DMS79 (cell line): ENCODE measurements around the gene ZNF487.
"Not testable (repeated sequence)": the region's sequence is repeated elsewhere in the genome, so short reads cannot be mapped to it uniquely, and the experiment has no call there.

Experiments used
- DNase-seq: peaks from one replicate; lab custom pipeline; 2025; lab: John Stamatoyannopoulos, UW

Gene ZNF487

DNA sequence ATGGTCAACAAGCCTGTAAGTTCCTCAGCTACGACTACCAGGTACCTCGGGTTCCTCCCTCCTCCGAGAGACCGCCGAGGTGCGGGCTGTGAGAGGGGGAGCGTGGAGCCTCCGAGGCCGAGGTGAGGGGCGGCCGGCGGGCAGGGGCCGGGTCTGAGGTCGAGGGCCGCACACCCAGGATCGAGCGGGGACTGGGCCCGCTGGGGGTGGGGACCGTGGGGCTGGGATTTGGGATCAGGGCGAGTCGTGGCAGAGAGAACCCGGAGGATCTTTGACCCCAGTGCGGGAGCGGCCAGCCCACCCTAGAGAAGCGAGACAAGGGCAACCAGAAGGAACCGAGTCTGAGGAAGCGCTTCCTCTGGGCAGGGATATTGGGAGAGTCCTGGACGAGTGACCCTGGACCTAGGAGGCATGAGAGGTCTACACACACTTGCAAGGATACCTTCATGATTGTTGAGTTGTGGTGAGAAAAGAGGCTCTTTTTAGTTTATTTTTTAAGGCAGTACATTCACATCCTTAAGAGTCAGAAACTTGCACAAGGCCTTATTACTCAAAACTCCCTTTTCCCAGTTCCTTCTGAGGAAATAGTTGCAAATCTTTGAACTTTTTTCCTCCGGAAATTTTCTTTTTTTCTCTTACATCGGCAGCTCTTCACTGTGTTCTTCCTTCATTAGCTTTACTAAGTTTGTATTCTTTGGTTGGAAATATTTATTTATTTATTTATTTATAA is 395 bp downstream of the ZNF487 start:
- no peak for DNase-seq

DNA sequence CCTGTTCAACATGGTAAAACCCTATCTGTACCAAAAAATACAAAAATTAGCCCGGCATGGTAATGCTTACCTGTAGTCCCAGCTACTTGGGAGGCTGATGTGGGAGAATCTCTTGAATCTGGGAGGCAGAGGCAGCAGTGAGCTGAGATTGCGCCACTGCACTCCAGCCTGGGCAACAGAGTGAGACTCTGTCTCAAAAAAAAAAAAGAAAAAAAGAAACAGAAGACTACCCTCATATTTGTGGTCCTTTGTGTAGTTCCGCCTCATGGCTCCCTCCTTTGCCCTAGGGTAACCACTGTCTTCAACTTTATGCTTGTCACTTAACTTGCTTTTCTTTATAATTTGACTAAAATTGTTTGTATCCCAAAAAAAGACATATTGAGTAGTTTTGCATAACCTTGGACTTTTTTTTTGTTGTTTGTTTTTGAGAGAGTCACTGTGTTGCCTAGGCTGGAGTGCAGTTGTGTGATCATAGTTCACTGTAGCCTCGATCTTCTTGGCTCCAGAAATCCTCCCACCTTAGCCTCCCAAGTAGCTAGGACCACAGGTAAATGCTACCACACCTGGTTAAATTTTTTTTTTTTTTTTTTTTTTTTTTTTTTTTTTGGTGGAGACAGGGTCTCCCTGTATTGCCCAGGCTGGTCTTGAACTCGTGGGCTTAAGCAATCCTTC is 3.7 kb downstream of the ZNF487 start:
- no peak for DNase-seq

DNA sequence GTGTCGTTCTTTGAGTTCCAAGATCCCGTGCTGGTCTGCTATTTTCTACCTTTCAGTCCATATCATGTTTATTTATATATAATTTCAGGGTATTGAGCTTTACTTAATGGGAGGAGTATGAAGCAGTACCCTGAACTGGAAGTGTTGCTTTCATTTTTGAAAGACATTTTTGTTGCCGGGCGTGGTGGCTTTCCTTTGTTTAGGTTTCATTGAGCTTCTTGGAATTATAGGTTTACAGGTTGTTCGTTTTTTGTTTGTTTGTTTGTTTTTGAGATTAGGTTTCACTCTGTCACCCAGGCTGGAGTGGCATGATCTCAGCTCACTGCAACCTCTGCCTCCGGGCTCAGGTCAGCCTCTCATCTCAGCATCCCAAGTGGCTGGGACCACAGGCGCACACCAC is 7.4 kb downstream of the ZNF487 start:
- DNase-seq, result no peak

DNA sequence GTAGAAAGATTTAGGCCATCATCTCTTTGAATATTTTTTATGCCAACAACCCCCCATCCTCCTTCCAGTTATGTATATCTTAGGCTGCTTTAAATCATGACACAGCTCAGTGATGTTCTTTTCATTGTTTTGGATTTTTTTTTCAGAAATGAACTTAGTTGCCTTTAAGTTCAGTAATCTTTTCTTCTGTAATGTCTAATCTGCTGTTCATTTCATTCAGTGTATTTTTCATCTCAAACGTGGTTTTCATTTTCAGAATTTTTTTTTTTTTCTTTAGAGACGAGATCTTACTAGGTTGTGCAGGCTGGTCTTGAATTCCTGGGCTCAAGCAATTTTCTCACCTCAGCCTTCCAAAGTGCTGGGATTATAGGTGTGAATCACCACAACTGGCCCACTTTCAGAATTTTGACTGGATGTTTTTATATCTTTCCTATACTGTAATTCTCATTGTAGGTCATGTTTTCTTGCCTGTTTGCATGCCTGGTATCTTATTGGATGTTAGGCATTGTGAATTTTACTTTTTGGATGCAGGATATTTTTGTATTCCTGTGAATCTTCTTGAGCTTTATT is 8.1 kb downstream of the ZNF487 start:
- DNase-seq, result no peak

DNA sequence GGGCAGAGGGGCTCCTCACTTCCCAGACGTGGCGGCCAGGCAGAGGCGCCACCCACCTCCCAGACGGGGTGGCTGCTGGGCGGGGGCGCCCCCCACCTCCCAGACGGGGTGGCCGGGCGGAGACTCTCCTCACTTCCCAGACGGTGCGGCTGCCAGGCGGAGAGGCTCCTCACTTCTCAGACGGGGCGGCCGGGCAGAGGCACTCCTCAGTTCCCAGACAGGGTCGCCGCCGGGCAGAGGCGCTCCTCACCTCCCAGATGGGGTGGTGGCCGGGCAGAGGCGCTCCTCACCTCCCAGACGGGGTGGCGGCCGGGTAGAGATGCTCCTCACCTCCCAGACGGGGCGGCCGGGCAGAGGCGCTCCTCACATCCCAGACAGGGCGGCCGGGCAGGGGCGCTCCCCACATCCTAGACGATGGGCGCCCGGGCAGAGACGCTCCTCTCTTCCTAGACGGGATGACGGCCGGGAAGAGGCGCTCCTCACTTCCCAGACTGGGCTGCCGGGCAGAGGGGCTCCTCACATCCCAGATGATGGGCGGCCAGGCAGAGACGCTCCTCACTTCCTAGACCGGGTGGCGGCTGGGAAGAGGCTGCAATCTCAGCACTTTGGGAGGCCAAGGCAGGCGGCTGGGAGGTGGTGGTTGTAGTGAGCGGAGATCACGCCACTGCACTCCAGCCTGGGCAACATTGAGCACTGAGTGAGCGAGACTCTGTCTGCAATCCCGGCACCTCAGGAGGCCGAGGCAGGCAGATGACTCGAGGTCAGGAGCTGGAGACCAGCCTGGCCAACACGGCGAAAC is 9.5 kb downstream of the ZNF487 start:
- DNase-seq, result not testable (repeated sequence)

DNA sequence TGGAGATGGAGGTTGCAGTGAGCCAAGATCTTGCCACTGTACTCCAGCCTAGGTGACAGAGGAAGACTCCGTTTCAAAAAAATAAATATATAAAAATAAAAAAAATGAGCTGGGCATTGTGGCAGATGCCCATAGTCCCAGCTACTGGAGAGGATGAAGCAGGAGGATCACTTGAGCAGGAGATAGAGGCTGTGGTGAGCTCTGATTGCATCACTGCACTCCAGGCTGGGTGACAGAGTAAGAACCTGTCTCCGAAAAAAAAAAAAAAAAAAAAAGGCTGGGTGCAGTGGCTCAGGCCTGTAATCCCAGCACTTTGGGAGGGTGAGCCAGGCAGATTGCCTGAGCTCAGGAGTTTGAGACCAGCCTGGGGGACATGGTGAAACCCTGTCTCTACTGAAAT is 11.8 kb downstream of the ZNF487 start:
- DNase-seq, result no peak

DNA sequence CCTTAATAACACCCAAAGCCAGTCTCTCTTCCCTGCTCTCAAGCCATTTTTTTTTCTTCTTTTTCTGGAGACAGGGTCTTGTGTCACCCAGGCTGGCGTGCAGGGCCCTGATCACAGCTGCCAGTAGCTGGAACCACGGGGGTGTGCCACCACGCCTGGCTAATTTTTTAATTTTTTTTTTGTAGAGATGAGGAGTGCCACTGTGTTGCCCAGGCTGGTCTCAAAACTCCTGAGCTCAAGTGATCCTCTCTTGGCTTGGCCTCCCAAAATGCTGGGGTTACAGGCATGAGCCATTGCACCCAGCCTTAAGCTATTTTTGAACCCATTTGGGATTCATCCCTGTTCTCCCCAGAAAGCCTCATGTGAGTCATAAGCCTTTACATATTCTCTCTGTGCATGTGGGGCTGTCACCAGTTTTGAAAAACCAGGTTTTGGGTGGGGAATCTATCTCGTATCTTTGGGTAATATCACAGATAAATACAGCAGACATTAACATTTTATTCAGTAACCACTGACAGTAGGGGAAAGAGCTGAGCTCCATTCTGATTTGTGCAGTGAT is 15.5 kb downstream of the ZNF487 start:
- peak; percentile 38 for DNase-seq

DNA sequence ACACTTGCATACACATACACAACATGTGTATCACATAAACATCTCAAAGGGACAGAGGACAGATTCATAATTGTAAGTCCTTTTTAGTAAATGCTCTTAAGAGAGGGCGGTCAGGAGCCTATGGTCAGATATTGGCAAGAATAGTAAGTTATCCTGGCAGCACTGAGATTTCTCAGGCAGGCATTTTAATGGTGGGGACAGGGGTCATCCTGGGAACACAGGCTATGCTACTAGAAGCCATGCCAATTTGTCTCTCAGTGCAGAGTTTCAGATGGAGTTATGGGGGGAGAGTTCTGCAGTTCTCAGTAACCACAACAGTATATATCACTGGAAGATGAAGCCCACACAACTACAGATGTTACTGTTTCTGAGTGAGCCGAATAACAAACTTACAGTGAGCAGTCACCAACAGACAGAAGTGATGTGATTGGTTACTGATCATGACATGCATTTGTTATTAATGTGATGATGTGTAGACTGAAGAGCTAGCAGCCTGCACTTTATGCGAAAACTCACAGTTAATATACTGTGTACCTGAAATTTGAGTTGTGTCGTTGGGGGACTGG is 16.4 kb downstream of the ZNF487 start:
- no peak for DNase-seq

DNA sequence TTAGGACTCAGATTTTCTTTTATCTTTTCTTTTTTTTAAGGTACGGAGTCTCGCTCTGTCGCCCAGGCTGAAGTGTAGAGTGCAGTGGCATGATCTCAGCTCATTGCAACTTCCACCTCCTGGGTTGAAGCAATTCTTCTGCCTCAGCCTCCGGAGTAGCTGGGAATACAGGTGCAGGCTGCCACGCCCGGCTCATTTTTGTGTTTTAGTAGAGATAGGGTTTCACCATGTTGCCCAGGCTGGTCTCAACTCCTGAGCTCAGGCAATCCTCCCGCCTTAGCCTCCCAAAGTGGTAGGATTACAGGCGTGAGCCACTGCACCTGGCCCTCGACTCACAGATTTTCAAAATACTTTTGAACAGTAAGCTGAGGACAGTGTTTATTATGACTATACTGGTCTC is 17.1 kb downstream of the ZNF487 start:
- DNase-seq, result not testable (repeated sequence)

DNA sequence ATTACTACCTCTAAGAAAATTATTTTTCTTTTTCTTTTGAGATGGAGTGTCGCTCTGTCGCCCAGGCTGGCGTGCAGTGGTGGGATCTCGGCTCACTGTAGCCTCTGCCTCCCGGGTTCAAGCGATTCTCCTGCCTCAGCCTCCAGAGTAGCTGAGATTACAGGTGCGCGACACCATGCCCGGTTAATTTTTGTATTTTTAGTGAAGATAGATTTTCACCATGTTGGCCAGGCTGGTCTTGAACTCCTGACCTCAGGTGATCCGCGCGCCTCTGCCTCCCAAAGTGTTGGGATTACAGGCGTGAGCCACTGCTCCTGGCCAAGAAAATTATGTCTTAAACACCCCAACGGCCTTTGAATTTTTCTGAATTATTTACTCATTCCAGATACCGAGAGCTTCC is 19.6 kb downstream of the ZNF487 start:
- DNase-seq, result not testable (repeated sequence)

DNA sequence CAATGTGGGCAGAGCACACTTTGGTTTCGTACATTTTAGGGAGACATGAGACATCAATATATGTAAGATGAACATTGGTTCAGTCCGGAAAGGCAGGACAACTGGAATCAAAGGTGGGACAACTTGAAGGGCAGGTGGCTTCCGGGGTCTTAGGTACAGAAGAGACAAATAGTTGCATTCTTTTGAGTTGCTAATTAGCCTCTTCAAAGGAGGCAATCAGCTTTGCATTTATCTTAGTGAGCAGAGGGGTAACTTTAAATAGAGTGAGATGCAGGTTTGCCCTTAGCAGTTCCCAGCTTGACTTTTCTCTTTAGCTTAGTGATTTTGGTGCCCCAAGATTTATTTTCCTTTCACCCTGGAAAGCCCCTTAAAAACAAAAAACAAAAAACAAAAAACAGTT is 21.3 kb downstream of the ZNF487 start:
- DNase-seq, result no peak

DNA sequence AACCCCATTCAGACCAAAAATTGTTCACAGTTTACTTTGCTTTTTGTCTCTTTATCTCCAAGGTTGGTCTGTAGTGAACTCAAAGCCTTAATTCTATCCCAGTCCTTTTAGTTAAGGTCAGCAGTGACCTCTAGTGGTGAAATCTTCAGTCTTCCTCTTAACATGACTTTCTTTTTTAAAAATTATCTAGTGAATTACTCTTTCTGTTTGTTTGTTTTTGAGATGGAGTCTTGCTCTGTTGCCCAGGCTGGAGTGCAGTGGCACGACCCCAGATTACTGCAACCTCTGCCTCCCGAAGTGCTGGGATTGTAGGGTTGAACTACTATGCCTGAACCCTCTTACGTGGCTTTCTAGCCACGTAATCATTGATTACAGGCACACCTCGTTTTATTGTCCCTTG is 25.0 kb downstream of the ZNF487 start:
- DNase-seq, result peak; percentile 32

DNA sequence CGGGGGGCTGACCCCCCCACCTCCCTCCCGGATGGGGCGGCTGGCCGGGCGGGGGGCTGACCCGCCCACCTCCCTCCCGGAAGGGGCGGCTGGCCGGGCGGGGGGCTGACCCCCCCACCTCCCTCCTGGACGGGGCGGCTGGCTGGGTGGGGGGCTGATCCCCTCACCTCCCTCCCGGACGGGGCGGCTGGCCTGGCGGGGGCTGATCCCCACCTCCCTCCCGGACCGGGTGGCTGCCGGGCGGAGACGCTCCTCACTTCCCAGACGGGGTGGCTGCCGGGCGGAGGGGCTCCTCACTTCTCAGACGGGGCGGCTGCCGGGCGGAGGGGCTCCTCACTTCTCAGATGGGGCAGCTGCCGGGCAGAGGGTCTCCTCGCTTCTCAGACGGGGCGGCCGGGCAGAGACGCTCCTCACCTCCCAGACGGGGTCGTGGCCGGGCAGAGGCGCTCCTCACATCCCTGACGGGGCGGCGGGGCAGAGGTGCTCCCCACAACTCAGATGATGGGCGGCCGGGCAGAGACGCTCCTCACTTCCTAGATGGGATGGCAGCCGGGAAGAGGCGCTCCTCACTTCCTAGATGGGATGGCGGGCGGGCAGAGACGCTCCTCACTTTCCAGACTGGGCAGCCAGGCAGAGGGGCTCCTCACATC is 28.3 kb downstream of the ZNF487 start:
- not testable (repeated sequence) for DNase-seq

DNA sequence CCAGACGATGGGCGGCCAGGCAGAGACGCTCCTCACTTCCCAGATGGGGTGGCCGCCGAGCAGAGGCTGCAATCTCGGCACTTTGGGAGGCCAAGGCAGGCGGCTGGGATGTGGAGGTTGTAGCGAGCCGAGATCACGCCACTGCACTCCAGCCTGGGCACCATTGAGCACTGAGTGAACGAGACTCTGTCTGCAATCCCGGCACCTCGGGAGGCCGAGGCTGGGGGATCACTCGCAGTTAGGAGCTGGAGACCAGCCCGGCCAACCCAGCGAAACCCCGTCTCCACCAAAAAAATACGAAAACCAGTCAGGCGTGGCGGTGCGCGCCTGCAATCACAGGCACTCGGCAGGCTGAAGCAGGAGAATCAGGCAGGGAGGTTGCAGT is 28.8 kb downstream of the ZNF487 start:
- not testable (repeated sequence) for DNase-seq

DNA sequence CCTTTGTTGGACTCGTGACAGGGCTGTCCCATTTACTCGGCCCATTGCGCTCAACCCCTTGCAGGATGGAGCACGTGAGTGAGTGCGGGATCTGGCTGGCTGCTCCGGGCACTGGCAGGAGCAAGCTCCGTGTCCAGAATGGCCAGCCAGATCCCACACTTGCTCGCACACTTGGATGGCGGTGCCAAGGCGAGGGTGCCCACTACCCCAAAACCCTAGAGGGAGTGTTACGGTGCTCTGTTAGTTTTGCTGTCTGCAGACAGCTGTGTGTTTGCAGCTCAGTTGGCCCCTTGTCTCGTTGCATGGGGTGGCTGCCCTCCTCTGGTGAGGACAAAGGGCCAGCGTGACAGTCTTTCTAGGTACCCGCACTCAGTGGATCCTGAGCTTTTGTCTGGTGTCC is 34.2 kb downstream of the ZNF487 start:
- DNase-seq, result no peak

DNA sequence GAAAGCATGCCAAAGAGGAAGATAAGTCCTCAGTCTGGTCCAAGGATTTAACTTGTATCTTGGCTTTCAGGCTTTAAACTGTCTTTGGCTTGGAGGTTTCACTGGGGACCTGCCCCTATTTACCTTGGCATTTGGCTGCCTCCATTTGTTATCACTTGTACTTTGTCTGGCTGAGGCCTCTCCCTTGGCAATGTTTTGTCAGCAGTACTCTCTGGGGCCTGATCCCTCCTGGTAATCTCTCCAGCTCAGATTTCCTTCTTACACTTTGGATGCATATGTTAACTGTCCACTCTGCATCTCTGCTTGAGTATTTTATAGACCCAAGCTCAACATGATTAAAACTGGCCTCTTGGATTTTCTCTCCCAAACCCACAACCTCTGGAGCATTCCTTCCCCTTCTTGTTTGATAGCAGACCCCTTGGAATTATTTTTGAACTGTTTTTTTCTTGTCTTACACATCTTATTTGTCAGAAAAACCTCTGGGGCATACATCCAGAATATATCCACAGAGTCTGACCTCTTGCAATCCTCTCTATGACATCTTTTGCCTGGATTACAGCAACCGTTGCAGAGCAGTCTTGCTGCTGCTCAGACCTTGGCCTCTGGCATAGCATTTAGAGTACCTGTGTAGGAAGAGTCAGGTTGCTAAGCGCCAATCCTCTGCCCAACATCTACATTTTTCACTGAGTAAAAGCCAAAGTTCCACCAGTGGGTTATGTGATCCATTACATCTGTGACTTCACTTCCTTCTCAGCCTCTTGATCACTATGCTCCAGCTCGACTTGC is 35.2 kb downstream of the ZNF487 start:
- DNase-seq, result no peak

DNA sequence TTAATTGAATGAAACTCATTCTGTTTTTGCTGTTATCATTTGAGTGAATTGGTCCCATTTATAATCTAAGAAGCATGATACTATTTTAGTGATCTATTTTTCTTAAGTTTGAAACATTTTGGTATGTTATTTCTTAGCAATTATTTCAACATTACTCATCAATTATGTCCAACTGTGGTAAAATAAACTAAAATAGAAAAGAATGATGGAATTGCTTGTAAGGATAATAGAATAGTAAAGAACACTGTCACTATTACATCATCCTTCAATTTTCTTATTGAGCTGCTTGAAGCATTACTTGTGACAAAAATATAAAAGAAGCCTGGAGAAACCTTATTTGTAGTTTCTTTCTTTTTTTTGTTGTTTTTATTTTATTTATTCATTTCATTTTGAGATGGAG is 42.4 kb downstream of the ZNF487 start:
- DNase-seq, result no peak

DNA sequence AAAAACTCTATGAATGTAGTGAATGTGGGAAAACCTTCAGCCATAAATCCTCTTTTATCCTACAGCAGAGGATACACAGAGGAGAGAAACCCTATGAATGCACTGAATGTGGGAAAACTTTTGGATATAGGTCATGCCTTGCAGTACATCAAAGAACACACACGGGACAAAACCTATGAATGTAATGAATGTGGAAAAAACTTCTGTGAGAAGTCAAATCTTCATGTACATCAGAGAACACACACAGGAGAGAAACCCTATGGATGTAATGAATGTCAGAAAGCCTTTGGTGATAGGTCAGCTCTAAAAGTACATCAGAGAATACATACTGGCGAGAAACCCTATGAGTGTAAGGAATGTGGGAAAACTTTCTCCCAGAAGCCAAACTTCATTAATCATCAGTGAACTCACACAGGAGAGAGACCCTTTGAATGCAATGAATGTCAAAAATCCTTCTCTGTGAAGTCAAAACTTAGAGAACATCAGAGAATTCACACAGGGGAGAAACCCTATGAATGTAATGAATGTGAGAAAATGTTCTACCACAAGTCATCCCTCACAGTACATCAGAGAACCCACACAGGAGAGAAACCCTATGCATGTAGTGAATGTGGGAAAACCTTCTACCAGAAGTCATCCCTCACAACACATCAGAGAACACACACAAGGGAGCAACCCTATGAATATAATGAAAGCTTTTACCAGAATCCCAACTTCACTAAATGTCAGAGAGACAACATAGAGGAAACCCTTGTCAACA is 45.6 kb downstream of the ZNF487 start:
- DNase-seq, result no peak

DNA sequence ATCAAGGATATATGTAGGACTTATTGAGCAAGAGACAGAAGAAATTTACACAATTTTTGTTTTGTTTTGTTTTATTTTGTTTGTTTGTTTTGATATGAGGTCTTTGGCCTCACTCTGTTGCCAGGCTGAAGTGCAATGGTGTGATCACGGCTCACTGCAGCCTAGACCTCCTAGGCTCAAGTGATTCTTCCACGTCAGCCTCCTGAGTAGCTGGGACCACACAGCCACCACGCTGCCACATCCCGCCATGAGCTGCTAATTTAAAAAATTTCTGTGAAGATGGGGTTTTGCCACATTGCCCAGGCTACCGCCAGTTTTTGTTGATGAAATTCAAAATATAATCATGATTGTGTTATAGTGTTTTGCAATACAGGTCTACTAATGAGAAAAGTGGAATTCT is 54.9 kb downstream of the ZNF487 start:
- DNase-seq, result no peak

DNA sequence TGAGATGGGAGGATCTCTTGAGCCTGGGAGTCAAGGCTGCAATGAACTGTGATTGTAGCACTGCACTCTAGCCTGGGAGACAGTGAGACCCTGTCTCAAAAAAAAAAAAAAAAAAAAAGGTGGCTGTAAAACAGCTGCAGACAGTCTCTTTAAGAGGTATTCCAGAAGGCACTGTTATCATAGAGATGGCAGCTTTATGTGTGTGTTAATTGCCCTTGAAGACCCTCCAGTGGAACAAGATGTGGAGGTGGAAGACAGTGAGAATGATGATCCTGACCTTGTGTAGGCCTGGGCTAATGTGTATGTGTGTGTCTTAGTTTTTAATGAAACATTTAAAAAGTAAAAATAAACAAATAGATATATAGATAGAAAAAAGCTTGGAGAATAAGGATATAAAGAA is 66.0 kb downstream of the ZNF487 start:
- no peak for DNase-seq
